Measurements from ENCODE around the gene RSAD1.

Gene RSAD1

DNA sequence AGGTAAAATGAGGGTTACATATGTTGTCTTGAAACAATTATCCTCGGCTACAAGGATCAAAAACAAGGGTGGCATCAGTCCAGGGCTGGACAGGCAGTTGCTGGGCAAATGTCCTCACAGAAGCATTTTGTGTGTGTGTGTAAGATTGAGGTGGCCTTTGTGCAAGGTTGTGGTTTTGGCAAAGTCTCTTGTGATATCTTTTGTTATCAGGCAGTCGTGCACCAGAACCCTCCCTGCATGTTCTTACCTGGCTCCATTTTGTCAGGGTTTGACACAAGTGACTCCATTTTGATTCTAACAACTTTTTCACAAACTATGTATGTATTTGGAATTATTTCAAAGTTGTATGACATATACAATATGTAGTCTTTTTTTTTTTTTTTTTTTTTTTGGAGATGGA lies 30.0 kb upstream of the RSAD1 start:
- H3K27ac ChIP-seq = no peak overlapping the region
- H3K27me3 ChIP-seq (ENCODE audit: insufficient read depth, low read depth) = no peaks in the 10 kb centered on the region
- no peak overlapping the region for H3K9ac ChIP-seq
- H3K79me2 ChIP-seq (ENCODE audit: insufficient read depth, low read depth) = no peaks in the 10 kb centered on the region
- H3K4me1 ChIP-seq (ENCODE audit: low read depth, poor library complexity, severe bottlenecking) = no peaks in the 10 kb centered on the region
- H3K4me3 ChIP-seq (IDR thresholded peaks at IDR 0.05; ENCODE audit: insufficient read depth, low read depth, low read length) = no peak overlapping the region
- H2AFZ ChIP-seq (ENCODE audit: low read depth) = no peak overlapping the region
- no peaks in the 10 kb centered on the region for H4K20me1 ChIP-seq (ENCODE audit: insufficient read depth)
- no peaks in the 10 kb centered on the region for H3K36me3 ChIP-seq (ENCODE audit: insufficient read depth)
- no peak overlapping the region for H3K4me2 ChIP-seq
- TF ChIP-seq, protein P1, sequence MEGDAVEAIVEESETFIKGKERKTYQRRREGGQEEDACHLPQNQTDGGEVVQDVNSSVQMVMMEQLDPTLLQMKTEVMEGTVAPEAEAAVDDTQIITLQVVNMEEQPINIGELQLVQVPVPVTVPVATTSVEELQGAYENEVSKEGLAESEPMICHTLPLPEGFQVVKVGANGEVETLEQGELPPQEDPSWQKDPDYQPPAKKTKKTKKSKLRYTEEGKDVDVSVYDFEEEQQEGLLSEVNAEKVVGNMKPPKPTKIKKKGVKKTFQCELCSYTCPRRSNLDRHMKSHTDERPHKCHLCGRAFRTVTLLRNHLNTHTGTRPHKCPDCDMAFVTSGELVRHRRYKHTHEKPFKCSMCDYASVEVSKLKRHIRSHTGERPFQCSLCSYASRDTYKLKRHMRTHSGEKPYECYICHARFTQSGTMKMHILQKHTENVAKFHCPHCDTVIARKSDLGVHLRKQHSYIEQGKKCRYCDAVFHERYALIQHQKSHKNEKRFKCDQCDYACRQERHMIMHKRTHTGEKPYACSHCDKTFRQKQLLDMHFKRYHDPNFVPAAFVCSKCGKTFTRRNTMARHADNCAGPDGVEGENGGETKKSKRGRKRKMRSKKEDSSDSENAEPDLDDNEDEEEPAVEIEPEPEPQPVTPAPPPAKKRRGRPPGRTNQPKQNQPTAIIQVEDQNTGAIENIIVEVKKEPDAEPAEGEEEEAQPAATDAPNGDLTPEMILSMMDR (conservative IDR thresholded peaks at IDR 0.05; ENCODE audit: low read depth, low read length) = no peak

DNA sequence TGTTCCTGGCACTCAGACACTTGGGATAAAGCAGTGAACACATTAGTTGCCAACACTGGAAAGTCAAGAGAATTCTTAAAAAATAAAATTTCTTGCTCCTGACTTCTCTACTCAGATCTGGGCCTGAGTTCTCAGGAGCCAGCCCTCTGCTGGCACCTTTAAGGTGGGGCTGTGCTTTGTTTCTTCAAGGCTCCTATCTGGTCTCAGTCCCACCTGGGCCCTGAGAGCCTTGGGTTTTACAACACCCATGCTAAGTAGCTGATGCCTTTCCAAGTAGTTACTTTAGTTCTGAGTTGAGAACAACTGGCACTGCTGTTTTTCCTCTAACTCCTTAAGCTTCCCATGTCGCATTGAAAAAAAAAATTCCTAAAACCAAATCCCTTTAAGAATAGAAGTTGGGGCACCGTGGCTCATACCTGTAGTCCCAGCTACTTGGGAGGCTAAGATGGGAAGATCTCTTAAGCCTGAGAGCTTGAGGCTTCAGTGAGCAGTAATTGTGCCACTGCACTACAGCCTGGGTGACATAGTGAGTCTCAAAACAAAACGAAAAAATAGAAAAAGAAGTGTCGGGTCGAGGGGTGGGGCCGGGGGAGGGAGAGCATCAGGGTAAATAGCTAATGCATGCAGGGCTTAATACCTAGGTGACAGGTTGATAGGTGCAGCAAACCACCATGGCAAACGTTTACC lies 26.6 kb upstream of the RSAD1 start:
- no peak overlapping the region for H2AFZ ChIP-seq (ENCODE audit: low read depth)
- H3K79me2 ChIP-seq (ENCODE audit: insufficient read depth, low read depth) = no peaks in the 10 kb centered on the region
- H3K27me3 ChIP-seq (ENCODE audit: insufficient read depth, low read depth) = no peaks in the 10 kb centered on the region
- no peak overlapping the region for H3K4me2 ChIP-seq
- H4K20me1 ChIP-seq (ENCODE audit: insufficient read depth) = no peaks in the 10 kb centered on the region
- TF ChIP-seq, protein P1 (conservative IDR thresholded peaks at IDR 0.05; ENCODE audit: low read depth, low read length) = no peak
- H3K4me3 ChIP-seq (IDR thresholded peaks at IDR 0.05; ENCODE audit: insufficient read depth, low read depth, low read length) = no peak overlapping the region
- no peak overlapping the region for H3K9ac ChIP-seq
- H3K4me1 ChIP-seq (ENCODE audit: low read depth, poor library complexity, severe bottlenecking) = no peaks in the 10 kb centered on the region
- H3K27ac ChIP-seq = no peak overlapping the region
- H3K36me3 ChIP-seq (ENCODE audit: insufficient read depth) = no peaks in the 10 kb centered on the region

DNA sequence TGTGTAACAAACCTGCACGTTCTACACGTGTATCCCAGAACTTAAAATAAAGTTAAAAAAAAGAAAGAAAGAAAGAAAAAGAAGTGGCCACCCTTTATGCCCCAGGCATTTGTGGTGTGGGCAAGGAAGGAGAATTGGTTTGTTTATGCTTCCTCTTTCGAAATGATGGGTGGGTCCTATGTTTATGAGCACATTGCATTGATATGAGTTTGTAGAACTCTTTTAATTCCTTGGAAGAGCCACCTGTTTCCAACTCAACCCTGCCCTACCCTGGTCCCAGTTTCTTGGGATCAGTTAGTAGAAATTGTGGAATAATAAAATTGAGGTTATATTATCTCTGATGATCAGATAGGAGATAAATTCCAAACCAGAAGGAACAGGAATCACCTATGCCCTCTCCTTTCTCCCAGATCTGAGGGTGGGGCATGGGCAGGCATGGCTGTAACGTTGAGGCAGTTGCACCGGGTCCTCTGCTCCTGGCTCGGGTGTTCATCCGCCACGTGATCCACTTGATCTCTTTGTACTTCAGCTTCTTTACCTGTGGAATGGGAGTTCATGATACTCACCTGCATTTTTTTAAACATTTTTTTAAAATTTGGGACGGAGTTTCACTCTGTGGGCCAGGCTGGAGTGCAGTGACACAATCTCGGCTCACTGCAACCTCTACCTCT lies 25.9 kb upstream of the RSAD1 start:
- H3K79me2 ChIP-seq (ENCODE audit: insufficient read depth, low read depth) = no peaks in the 10 kb centered on the region
- H3K9ac ChIP-seq = no peak overlapping the region
- TF ChIP-seq, protein P1 (conservative IDR thresholded peaks at IDR 0.05; ENCODE audit: low read depth, low read length) = no peak
- H4K20me1 ChIP-seq (ENCODE audit: insufficient read depth) = no peaks in the 10 kb centered on the region
- H3K27me3 ChIP-seq (ENCODE audit: insufficient read depth, low read depth) = no peaks in the 10 kb centered on the region
- no peak overlapping the region for H2AFZ ChIP-seq (ENCODE audit: low read depth)
- H3K4me2 ChIP-seq = no peak overlapping the region
- H3K4me1 ChIP-seq (ENCODE audit: low read depth, poor library complexity, severe bottlenecking) = no peaks in the 10 kb centered on the region
- no peak overlapping the region for H3K4me3 ChIP-seq (IDR thresholded peaks at IDR 0.05; ENCODE audit: insufficient read depth, low read depth, low read length)
- no peaks in the 10 kb centered on the region for H3K36me3 ChIP-seq (ENCODE audit: insufficient read depth)
- H3K27ac ChIP-seq = no peak overlapping the region

DNA sequence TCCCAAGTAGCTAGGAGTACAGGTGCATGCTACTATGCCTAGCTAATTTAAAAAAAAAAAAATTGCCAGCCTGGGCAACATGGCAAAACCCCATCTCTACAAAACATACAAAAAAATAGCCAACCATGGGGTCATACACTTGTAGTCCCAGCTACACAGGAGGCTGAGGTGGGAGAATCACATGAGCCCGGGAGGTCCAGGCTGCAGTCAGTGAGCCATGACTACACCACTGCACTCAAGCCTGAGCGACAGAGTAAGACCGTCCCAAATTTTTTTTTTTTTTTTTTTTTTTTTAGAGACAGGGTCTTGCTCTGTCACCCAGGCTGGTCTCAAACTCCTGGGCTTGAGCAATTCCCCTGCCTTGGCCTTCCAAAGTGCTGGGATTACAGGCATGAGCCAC lies 24.8 kb upstream of the RSAD1 start:
- TF ChIP-seq, protein P1 (conservative IDR thresholded peaks at IDR 0.05; ENCODE audit: low read depth, low read length) = no peak
- Histone ChIP-seq H3K27me3 (ENCODE audit: insufficient read depth, low read depth) (no peaks in the 10 kb centered on the region), H3K9ac (no peak overlapping the region), H3K27ac (no peak overlapping the region), H3K36me3 (ENCODE audit: insufficient read depth) (no peaks in the 10 kb centered on the region), H3K4me3 (IDR thresholded peaks at IDR 0.05; ENCODE audit: insufficient read depth, low read depth, low read length) (no peak overlapping the region), H2AFZ (ENCODE audit: low read depth) (no peak overlapping the region), H3K4me2 (no peak overlapping the region), H3K4me1 (ENCODE audit: low read depth, poor library complexity, severe bottlenecking) (no peaks in the 10 kb centered on the region), H4K20me1 (ENCODE audit: insufficient read depth) (no peaks in the 10 kb centered on the region), H3K79me2 (ENCODE audit: insufficient read depth, low read depth) (no peaks in the 10 kb centered on the region)

Data from KMS-11 (cell line).